OCI-M1 (cell line): Measurements from ENCODE around the gene TBPL1.

Experiments
- DNase-seq: peaks from one replicate; lab custom pipeline; 2025; lab: John Stamatoyannopoulos, UW

TBPL1 gene

GRCh38 chr6:134007077-134007476 lies 54.1 kb downstream of the TBPL1 start:
- DNase-seq = no peak

- no peak for DNase-seq
These were observed 56.9 kb downstream of the TBPL1 start for GRCh38 chr6:134009876-134010275.

GRCh38 chr6:134010400-134010799 lies 57.4 kb downstream of the TBPL1 start:
- DNase-seq = no peak

GRCh38 chr6:134010974-134011373 lies 58.0 kb downstream of the TBPL1 start:
- no peak for DNase-seq

GRCh38 chr6:134014588-134015137 lies 61.6 kb downstream of the TBPL1 start:
- DNase-seq = no peak

GRCh38 chr6:134015719-134016557 lies 62.9 kb downstream of the TBPL1 start:
- DNase-seq = no peak

- no peak for DNase-seq
These were observed 63.5 kb downstream of the TBPL1 start for GRCh38 chr6:134016558-134016814.

GRCh38 chr6:134020071-134020470 lies 67.0 kb downstream of the TBPL1 start:
- no peak for DNase-seq

GRCh38 chr6:134020543-134020942 lies 67.5 kb downstream of the TBPL1 start:
- no peak for DNase-seq

GRCh38 chr6:134020968-134021367 lies 67.9 kb downstream of the TBPL1 start:
- no peak for DNase-seq

- DNase-seq = peak; percentile 95
These were observed 68.5 kb downstream of the TBPL1 start for GRCh38 chr6:134021396-134022122.

- DNase-seq = no peak
These were observed 69.6 kb downstream of the TBPL1 start for GRCh38 chr6:134022650-134023049.

- no peak for DNase-seq
These were observed 73.6 kb downstream of the TBPL1 start for GRCh38 chr6:134026597-134026996.

- DNase-seq = no peak
These were observed 75.4 kb downstream of the TBPL1 start for GRCh38 chr6:134028438-134028837.

GRCh38 chr6:134029495-134030455 lies 76.8 kb downstream of the TBPL1 start:
- peak; percentile 39 for DNase-seq

- DNase-seq = no peak
These were observed 78.8 kb downstream of the TBPL1 start for GRCh38 chr6:134031696-134032255.

GRCh38 chr6:134034478-134034877 lies 81.5 kb downstream of the TBPL1 start:
- no peak for DNase-seq

GRCh38 chr6:134034961-134035822 lies 82.2 kb downstream of the TBPL1 start:
- DNase-seq = no peak

- DNase-seq = no peak
These were observed 82.8 kb downstream of the TBPL1 start for GRCh38 chr6:134035823-134036296.

GRCh38 chr6:134039116-134039515 lies 86.1 kb downstream of the TBPL1 start:
- no peak for DNase-seq
